ENCODE measurements around the gene HMG20B. TPM values are rescaled to one million over a fixed set of nuclear protein-coding genes. Genes with fewer than 3 reads are reported as not detected.
A peak's percentile ranks its signal among the peaks of the same experiment; 100 is the strongest.

The HMG20B gene
- total and polyA plus RNA-seq, 4 donors = 25.7 to 87.6 (median 68.1) TPM

GRCh38 chr19:3551792-3552095, 21.0 kb upstream of the HMG20B start:
- Histone ChIP-seq H3K9me3 (ENCODE audit: control insufficient read depth, insufficient read depth, low read length) (no peaks in the 10 kb centered on the region), H3K27ac (ENCODE audit: low read depth, low read length) (no peak overlapping the region), H3K36me3 (ENCODE audit: control insufficient read depth, insufficient read depth, low read length) (peaks cover 48% of the 10 kb centered on the region), H3K4me3 (ENCODE audit: low read depth, low read length) (no peak overlapping the region), H3K27me3 (ENCODE audit: control insufficient read depth, insufficient read depth, low read length) (no peaks in the 10 kb centered on the region), H3K4me1 (ENCODE audit: control insufficient read depth, insufficient read depth, low read length) (peaks cover 26% of the 10 kb centered on the region)
- 91% methylated on average over 9 of the region's 9 CpGs for whole genome bisulfite sequencing (ENCODE audit: insufficient coverage)
- DNase-seq (ENCODE audit: low read depth in 4 of 6, low spot score in 6 of 6) = no peak

GRCh38 chr19:3554254-3555083, 18.3 kb upstream of the HMG20B start:
- Histone ChIP-seq H3K36me3 (ENCODE audit: control insufficient read depth, insufficient read depth, low read length) (peaks cover 28% of the 10 kb centered on the region), H3K4me3 (ENCODE audit: low read depth, low read length) (no peak overlapping the region), H3K27ac (ENCODE audit: low read depth, low read length) (no peak overlapping the region), H3K27me3 (ENCODE audit: control insufficient read depth, insufficient read depth, low read length) (no peaks in the 10 kb centered on the region), H3K9me3 (ENCODE audit: control insufficient read depth, insufficient read depth, low read length) (no peaks in the 10 kb centered on the region), H3K4me1 (ENCODE audit: control insufficient read depth, insufficient read depth, low read length) (peaks cover 28% of the 10 kb centered on the region)
- 83% methylated on average over 14 of the region's 21 CpGs for WGBS (ENCODE audit: insufficient coverage)
- DNase-seq (ENCODE audit: low read depth in 4 of 6, low spot score in 6 of 6) = no peak

- H3K4me3 ChIP-seq (ENCODE audit: low read depth, low read length) = peak overlapping the region; percentile 53
- WGBS (ENCODE audit: insufficient coverage) = 82% methylated on average over 15 of the region's 15 CpGs
- no peak for DNase-seq (ENCODE audit: low read depth in 4 of 6, low spot score in 6 of 6)
- no peaks in the 10 kb centered on the region for H3K27me3 ChIP-seq (ENCODE audit: control insufficient read depth, insufficient read depth, low read length)
- H3K4me1 ChIP-seq (ENCODE audit: control insufficient read depth, insufficient read depth, low read length) = peaks cover 28% of the 10 kb centered on the region
- H3K36me3 ChIP-seq (ENCODE audit: control insufficient read depth, insufficient read depth, low read length) = peaks cover 18% of the 10 kb centered on the region
- no peak overlapping the region for H3K27ac ChIP-seq (ENCODE audit: low read depth, low read length)
- H3K9me3 ChIP-seq (ENCODE audit: control insufficient read depth, insufficient read depth, low read length) = no peaks in the 10 kb centered on the region
Measured at GRCh38 chr19:3555653-3556422, 16.9 kb upstream of the HMG20B start.

- Histone ChIP-seq H3K4me1 (ENCODE audit: control insufficient read depth, insufficient read depth, low read length) (peaks cover 28% of the 10 kb centered on the region), H3K27ac (ENCODE audit: low read depth, low read length) (no peak overlapping the region), H3K9me3 (ENCODE audit: control insufficient read depth, insufficient read depth, low read length) (no peaks in the 10 kb centered on the region), H3K27me3 (ENCODE audit: control insufficient read depth, insufficient read depth, low read length) (no peaks in the 10 kb centered on the region), H3K36me3 (ENCODE audit: control insufficient read depth, insufficient read depth, low read length) (peaks cover 12% of the 10 kb centered on the region), H3K4me3 (ENCODE audit: low read depth, low read length) (peak overlapping the region; percentile 53)
- DNase-seq (ENCODE audit: low read depth in 4 of 6, low spot score in 6 of 6) = no peak
- WGBS (ENCODE audit: insufficient coverage) = 43% methylated on average over 9 of the region's 9 CpGs
Measured at GRCh38 chr19:3556423-3556977, 16.2 kb upstream of the HMG20B start.

- H3K36me3 ChIP-seq (ENCODE audit: control insufficient read depth, insufficient read depth, low read length) = peaks cover 7% of the 10 kb centered on the region
- H3K27me3 ChIP-seq (ENCODE audit: control insufficient read depth, insufficient read depth, low read length) = no peaks in the 10 kb centered on the region
- DNase-seq (ENCODE audit: low read depth in 4 of 6, low spot score in 6 of 6) = peak in 1 of 6 donors; percentile 39
- H3K4me3 ChIP-seq (ENCODE audit: low read depth, low read length) = peak overlapping the region; percentile 53
- WGBS (ENCODE audit: insufficient coverage) = under 1% methylated on average over 60 of the region's 60 CpGs
- H3K27ac ChIP-seq (ENCODE audit: low read depth, low read length) = no peak overlapping the region
- H3K9me3 ChIP-seq (ENCODE audit: control insufficient read depth, insufficient read depth, low read length) = no peaks in the 10 kb centered on the region
- H3K4me1 ChIP-seq (ENCODE audit: control insufficient read depth, insufficient read depth, low read length) = peaks cover 28% of the 10 kb centered on the region
Measured at GRCh38 chr19:3556978-3557460, 15.7 kb upstream of the HMG20B start.

- Histone ChIP-seq H3K27ac (ENCODE audit: low read depth, low read length) (peak within 1 kb of the TSS; percentile 61), H3K4me3 (ENCODE audit: low read depth, low read length) (peak within 1 kb of the TSS; percentile 77), H3K4me1 (ENCODE audit: control insufficient read depth, insufficient read depth, low read length) (peaks cover 28% of the 10 kb centered on the region), H3K9me3 (ENCODE audit: control insufficient read depth, insufficient read depth, low read length) (no peaks in the 10 kb centered on the region), H3K27me3 (ENCODE audit: control insufficient read depth, insufficient read depth, low read length) (no peaks in the 10 kb centered on the region), H3K36me3 (ENCODE audit: control insufficient read depth, insufficient read depth, low read length) (peaks cover 7% of the 10 kb centered on the region)
- 0% methylated on average over 74 of the region's 81 CpGs for WGBS (ENCODE audit: insufficient coverage)
- DNase-seq (ENCODE audit: low read depth in 4 of 6, low spot score in 6 of 6) = peak; percentile 78 to 98 (median 91)
Measured at GRCh38 chr19:3557461-3558248, 15.1 kb upstream of the HMG20B start, which contains the start of gene MFSD12. MFSD12 (minus strand) TSS chr19:3557586; CDS start chr19:3557403, 183 bp downstream.

GRCh38 chr19:3563709-3564524, 8.8 kb upstream of the HMG20B start:
- Histone ChIP-seq H3K4me1 (ENCODE audit: control insufficient read depth, insufficient read depth, low read length) (no peaks in the 10 kb centered on the region), H3K4me3 (ENCODE audit: low read depth, low read length) (no peak overlapping the region), H3K9me3 (ENCODE audit: control insufficient read depth, insufficient read depth, low read length) (no peaks in the 10 kb centered on the region), H3K27me3 (ENCODE audit: control insufficient read depth, insufficient read depth, low read length) (no peaks in the 10 kb centered on the region), H3K27ac (ENCODE audit: low read depth, low read length) (no peak overlapping the region), H3K36me3 (ENCODE audit: control insufficient read depth, insufficient read depth, low read length) (no peaks in the 10 kb centered on the region)
- 91% methylated on average over 8 of the region's 17 CpGs for WGBS (ENCODE audit: insufficient coverage)
- DNase-seq (ENCODE audit: low read depth in 4 of 6, low spot score in 6 of 6) = no peak

- Histone ChIP-seq H3K36me3 (ENCODE audit: control insufficient read depth, insufficient read depth, low read length) (no peaks in the 10 kb centered on the region), H3K27me3 (ENCODE audit: control insufficient read depth, insufficient read depth, low read length) (no peaks in the 10 kb centered on the region), H3K4me3 (ENCODE audit: low read depth, low read length) (no peak overlapping the region), H3K4me1 (ENCODE audit: control insufficient read depth, insufficient read depth, low read length) (peaks cover 2% of the 10 kb centered on the region), H3K27ac (ENCODE audit: low read depth, low read length) (no peak overlapping the region), H3K9me3 (ENCODE audit: control insufficient read depth, insufficient read depth, low read length) (no peaks in the 10 kb centered on the region)
- no peak for DNase-seq (ENCODE audit: low read depth in 4 of 6, low spot score in 6 of 6)
- WGBS (ENCODE audit: insufficient coverage) = 72% methylated on average over 18 of the region's 19 CpGs
Measured at GRCh38 chr19:3565139-3565538, 7.6 kb upstream of the HMG20B start.

All from spinal cord (tissue), 10 donors.